ENCODE results near the gene SACM1L.
"Not testable (repeated sequence)": the region's sequence is repeated elsewhere in the genome, so short reads cannot be mapped to it uniquely, and the experiment has no call there.

SACM1L gene

DNA sequence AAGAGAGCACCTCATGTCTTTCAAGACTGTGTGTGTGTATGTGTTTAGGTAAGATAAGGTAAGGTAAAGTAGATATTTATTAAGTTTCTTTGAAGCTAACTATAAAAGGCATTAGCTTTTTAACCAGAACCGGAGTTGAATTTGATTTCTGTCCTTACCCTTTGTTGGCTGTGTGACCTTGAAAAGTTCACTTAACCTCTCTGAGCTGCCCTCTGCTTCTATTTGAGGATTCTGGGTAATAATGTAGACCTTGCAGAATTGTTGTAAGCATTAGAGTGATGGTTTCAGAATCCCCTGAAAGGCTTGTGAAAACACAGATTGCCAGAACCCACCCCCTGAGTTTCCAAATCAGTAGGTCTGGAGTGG lies 21.6 kb upstream of the SACM1L start:
- DNase-seq, result no peak

DNA sequence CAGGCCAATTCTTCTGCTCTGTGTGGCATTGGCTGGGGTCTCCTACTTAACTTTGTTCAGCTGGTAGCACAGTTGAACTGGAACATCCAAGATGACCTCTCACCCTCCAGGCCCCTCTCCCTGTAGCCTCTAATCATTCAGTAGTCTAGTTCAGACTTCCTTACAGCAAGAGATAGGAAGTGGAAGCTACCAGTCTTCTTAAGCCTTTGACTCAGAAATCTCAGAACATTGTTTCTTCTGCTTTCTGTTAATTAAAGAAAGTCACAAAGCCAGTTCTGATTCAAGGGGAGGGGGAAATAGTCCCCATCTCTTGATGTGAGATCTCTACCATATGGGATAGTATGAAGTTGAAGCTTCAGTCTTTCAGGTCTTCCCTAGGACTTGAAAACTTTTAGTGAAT lies 18.8 kb upstream of the SACM1L start:
- DNase-seq, result no peak

DNA sequence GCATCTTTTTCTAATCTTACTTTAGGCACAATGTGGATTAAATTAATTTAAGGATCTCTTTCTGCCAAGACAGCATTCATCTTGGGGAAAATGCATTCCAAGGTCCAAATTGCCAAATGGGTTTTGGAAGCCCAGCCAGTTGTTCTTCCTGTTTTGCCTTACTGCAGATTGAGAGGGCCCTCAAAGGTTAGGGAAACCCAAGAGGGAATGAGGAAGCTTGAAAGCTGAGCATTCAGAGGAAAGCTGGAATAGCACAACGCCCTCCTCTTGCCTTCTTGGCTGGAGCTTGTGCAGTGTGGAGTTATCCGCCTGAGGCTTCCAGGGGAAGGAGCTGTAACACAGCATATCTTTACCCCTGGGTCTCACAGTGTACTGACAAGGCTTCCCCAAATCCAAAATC lies 18.2 kb upstream of the SACM1L start:
- DNase-seq, result no peak

DNA sequence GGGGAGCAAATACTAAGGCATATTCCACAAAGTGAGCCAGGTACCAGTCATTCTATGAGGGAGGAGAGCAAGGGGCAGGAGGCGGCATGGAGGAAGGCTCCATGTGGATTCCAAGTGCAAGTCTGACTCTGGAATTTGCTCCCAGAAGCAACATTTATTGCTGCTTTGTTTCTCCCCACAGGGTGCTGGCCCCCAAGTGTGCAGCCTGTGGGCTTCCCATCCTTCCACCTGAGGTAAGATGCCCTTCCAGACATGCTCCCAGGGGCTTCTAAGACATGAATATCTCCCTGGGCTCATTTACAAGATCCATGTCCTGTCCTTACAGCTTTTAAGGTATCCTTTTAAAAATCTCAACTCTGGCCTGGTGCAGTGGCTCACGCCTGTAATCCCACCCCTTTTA lies 15.9 kb upstream of the SACM1L start:
- DNase-seq, result no peak

DNA sequence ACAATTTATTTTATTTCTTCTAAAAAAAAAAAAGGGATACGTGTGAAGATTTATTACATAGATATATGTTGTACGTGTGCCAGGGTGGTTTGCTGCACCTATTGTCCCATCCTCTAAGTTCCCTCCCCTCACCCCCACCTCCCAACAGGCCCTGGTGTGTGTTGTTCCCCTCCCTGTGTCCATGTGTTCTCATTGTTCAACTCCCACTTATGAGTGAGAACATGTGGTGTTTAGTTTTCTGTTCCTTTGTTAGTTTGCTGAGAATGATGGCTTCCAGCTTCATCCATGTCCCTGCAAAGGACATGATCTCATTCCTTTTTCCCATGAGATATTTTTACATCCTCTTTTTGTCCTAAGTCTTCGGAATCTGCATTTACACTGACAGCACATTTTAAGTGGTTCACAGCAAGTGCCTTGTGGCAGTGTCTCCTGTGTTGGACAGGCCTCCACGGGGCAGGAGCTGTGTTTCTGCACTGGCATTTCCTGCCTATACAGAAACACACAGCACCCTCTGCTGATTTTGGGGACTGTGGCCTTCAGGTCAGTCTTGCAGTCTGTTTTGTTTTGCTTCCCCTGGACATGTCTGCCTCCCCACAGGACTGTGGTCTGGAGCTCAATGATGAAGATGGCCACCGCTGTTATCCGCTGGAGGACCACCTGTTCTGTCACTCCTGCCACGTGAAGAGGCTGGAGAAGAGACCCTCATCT lies 12.7 kb upstream of the SACM1L start:
- DNase-seq, result no peak

DNA sequence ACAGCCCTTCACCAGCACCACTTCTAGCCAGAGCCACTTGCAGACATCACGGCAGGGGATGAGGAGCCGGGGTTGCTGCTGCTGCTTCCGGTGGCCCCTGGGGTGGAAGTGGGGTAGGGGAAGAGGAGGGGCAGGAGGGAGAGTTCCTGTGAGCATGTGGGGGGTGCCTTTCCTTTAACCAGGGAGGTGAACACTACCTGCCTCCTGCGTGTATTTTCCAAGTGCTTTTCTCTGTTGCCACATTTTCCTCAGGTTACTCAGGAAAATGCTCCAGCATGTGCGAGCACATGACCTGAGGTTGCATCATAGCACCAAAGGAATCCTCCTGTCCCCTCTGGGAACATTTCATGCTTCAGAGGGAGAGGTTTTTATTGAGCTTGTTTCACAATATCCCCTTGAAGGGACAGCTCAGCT lies 12.2 kb upstream of the SACM1L start:
- DNase-seq, result no peak

DNA sequence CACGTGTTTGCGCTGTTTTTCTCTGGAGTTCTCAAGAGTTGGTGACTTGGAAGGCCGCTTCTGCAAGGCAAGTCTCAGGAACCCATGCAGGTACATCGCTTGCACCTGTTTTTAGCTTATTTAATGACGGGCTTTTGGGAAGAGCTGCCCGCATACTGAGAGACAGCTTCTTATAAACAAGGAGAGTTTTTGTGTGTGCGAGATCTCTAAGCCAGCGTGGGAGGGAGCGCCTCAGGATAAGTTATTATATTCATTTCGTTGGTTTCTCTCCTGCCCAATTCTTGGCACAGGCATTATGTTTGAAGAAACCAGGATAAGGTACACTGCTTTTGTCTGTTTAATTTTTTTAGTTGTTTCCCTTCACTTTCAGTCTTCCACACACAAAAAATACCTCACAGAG lies 11.4 kb upstream of the SACM1L start:
- no peak for DNase-seq

DNA sequence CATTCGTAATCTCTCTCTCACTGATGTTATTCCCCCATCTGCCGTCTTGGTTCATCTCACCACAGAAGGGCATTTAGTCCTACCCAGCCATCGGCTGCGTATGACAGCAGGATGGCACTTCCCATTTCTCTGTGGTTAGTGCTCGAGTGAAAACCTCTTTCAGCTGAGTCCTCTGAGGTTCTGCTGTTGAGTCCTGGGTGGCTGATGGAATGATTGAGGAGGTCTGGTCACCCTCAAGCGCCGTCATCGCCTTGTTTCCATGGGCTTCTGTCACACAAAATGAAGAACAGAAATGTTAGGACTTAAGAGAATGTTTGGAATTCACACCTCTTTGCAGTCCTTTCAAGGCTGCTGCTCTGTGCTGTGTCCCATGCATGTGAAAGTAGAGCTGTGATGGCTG lies 9.4 kb upstream of the SACM1L start:
- DNase-seq, result no peak

DNA sequence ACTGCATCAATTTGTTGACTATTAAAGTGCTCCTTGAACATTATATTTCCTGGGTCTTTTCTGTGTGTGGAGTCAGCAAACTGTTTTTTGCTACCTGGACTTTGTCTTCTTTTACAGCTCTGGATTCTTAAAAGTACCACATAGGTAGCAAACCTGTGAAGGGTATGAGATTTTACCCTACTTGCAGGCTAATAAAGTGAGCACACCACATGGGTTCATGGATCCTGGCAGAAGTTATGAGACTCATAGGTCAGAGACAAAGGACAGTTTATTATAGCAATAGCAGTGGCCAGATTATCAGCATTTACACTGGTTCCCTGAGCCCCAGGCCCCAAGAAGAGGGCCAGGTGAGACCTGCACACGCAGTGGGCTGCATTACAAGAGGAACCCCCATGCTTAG lies 8.0 kb upstream of the SACM1L start:
- no peak for DNase-seq

DNA sequence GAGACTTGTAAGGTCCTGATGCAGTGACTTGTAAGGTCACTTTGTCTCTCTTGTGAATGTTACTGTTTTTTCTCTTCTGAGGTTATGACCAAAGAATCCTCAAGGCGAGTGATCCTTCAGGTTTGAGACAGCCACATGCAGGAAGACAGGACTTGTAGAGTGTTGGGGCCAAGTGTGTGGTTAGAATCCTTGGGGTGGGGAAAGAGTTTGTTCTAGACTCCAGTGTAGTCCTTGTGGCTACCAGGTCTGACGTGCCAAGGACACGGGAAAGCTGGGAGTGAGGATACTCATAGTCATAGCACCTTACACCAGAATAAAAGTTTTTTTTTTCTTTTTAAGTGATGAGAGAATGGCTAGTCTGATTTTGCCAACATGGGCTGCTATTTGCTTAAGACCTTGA lies 7.3 kb upstream of the SACM1L start:
- DNase-seq, result no peak

DNA sequence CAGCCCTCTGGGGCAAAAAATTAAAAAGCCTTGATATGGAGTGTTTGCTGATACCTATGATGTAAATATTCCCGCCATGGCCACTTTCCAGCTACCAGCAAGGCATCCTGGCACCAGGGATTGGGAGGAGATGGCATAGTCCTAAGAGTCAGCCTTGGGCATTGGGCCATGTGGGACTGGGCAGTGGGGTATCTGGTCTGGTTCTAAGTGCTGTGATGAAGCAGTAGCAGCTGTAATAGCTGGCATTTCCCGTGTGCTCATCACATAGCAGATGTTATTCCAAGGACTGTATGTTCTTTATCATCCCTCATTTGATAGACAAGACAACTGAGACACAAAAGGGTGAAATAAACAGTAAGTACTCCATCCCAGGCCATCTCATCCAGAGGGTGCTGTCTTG lies 6.9 kb upstream of the SACM1L start:
- DNase-seq, result peak; percentile 3

DNA sequence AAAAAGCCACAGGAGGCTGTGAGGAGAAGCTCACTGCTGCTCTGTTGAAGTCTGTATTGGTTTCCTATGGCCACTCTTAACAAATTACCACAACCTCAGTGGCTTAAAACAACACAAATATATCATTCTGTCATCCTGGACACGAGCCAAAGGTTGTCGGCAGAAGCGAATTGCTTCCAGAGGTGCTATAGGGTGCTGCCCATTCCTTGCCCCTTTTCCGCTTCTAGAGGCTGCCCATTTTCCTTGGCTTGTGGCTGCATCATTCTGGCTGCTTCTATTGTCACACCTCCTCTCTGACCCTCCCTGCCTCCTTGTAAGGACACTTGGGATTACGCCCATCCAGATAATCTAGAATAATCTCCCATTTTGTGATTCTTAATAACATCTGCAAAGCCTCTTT lies 6.4 kb upstream of the SACM1L start:
- DNase-seq, result no peak

DNA sequence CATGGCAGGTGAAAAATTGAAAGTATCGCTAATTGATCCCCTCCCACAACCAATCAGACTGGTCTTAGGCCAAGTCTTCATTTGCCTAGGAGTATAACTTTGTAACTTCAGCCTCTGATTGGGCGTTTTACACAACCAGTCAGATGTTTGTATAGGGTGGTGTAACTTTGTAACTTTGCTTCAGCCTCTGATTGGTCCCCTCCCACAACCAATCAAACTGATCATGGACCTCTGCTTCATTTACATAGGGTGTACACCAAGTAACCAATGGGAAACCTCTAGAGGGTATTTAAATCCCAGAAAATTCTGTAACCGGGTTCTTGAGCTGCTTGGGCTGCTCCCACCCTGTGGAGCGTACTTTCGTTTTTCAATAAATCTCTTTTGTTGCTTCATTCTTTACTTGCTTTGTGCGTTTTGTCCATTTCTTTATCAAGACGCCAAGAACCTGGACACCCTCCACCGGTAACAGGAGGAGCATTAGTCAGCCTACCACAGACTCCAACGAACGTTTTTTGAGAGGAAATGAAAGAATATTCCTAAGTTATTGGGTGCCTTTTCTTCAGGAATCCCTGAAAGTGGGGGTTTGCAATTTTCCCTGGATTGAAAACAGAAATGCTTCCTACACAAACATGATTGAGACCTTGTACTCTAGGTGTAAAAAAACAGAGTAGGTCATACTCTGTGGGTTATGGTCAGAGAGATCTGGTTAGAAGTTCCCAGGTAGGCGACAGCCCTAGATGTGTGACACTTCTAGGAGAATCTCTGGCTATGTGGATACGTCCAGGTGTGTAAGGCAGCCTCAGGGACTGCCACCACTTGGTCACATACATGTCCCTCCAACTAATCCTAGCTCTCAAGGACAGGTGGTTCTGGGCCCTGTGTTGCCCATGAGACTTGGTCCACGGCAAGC lies 5.5 kb upstream of the SACM1L start:
- DNase-seq, result no peak

DNA sequence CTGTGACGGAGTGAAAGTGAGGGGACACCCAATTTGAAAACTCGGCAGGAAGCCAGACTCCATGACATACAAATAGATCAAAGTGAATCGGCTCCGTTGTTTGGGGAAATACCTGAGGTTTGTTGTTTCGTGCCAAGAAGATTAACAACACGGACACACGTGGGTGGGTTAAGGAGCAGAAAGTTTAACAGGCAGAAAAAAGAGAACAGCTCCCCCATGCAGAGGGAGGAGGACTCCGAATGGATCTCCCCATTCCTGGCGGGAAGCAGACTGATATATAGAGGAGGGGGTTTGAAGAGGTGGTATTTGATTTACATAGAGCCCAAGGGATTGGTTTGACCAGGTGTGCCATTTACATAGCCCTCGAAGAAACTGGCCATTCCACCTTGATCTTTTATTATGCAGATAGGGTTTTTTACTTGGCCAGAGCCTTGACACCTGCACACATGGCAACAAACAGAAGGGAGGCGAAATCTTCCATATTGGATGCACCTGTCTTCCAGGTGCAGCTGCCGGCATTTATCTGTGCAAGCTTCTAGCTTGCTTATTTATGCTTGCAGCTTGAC lies 4.8 kb upstream of the SACM1L start:
- DNase-seq, result no peak

DNA sequence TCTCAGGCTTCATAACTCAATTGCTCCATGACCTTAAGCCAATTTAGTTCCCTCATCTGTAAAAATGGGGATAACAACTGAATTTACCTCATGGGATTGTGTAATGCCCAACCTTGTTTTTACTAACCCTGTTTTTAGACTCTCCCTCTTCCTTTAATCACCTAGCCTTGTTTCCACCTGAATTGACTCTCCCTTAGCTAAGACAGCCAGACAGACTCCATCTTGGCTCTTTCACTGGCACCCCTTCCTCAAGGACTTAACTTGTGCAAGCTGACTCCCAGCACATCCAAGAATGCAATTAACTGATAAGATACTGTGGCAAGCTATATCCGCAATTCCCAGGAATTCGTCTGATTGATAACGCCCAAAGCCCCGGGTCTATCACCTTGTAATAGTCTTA lies 3.5 kb upstream of the SACM1L start:
- DNase-seq, result not testable (repeated sequence)

DNA sequence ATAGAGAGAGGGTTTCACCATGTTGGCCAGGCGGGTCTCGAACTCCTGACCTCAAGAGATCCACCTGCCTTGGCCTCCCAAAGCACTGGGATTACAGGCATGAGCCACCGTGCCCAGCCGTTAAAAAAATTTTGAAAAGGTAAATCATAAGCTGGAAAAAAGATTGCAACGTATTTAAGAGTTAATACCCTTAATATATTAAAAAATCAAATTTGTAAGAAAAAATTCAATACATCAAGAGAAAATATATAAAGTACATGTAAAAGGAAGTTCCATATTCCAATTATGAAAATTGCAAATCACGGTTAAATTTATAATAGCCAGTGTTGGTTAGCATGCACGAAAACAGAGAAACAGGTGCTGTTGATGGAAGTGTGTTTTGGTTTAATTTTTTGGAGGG lies 2.3 kb upstream of the SACM1L start:
- no peak for DNase-seq

DNA sequence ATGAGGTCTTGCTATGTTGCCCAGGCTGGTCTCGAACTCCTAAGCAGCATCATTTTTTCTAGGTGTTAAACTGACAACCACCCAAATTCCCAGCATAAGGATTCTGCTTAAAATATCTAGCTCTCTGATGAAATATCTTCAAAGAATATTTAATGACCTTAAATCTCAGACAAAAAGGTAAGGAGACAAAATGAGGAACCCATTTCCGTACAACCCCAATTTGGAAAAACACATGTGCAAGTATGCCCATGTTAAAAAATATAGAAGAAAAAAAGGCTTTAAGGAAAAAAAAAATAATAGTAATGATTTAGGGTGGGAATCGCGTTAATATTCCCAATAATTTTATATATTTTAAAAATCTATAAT lies 1.4 kb upstream of the SACM1L start:
- no peak for DNase-seq

DNA sequence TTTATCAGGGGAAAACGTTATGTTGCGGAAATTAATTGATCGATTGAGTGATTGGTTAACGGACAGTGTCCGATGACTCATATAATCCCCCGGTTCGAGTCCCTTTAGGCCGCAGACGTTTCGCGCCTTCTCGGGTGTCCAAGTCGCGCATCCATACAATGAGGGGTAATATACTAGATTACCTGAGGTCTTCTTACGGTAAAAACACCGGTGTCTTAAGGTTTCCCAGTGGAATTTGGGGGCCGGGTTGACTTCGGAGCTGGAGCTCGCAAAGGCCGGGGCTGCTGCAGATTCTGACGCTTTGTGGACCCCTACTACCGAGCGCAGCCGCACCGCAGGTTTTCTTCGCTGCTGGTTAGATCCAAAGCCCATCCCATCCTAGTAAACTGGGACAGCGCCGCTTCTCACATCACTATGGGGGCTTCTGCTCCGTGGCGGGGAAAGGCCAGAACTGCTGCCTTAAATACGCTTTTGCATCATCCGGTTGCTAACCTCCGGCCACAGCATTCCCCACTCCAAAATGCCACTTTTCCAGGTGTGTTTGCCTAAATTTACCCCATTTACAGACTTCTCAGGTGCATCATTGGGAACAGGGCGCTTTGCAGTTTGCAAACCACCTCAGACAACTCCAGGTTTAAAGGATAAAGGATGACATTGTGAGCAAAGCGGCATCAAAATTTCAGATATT lies 858 bp upstream of the SACM1L start:
- DNase-seq, result peak; percentile 79

DNA sequence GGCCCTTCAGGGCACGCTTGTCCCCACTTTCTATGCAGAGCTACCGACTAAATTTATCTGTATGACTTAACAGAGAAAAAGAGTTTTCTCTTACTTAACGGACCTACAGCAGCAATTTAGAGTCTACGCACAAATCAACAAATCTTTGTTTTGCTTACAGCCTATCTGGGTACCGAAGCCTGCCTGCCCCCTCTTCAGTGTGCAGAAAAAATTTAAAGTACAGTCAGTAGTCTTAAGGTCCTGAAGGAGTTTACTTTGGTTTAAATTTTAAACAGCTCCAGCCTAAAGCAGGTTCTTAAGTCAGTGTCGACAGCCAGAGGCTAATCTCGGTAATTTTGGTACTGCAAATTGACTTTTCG lies 570 bp downstream of the SACM1L start:
- DNase-seq, result peak; percentile 27

DNA sequence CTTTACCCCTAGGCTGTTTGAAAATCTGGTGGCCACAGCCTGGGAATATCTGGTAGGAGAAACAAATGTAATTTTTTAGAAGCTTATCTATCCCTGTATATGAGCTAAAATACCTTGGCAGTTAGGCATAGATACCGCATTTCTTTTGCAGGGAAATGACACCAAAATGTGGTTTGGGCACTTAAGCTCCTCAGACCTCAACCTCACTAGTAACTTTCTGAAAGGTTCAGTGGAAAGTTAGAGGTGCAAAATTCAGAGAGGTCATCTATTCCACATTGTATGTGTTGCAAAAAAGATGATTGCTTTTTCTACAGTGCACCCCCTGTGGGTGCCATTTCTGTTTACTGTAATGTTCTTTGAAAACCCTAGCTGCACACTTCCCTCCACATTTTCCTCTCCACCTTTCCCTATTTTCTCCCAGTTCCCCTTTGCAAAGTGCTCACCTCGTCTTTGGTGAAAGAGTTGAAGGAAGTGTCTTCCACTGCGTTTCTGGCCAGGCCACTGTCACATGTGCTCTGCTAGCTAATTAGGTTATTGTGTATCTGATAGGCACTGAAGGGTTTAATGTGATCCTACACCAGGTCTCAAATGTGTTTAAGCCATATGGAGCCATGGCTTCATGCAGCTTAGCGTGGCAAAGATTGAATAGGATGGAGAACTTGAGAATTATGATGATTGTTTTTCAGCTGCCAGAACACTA lies 1.3 kb downstream of the SACM1L start:
- peak; percentile 19 for DNase-seq

DNA sequence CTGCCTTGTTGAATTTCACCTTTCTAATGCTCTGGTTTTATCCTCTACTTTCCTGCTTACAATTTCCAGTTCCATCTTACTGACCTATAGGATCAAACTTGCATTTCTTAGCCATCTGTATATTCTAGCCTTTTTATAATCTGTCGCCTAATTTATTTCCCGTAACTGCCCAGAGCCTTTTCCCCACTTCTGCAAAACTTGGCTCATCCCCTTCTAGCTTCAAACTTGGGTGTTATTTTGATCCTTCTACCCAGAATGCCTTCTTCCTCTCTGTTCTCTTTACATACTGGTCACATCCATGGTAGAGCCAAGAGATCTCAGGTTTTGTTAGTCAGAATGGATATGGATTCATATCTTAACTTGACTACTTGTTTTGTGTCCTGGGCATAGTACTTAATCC lies 2.6 kb downstream of the SACM1L start:
- no peak for DNase-seq

DNA sequence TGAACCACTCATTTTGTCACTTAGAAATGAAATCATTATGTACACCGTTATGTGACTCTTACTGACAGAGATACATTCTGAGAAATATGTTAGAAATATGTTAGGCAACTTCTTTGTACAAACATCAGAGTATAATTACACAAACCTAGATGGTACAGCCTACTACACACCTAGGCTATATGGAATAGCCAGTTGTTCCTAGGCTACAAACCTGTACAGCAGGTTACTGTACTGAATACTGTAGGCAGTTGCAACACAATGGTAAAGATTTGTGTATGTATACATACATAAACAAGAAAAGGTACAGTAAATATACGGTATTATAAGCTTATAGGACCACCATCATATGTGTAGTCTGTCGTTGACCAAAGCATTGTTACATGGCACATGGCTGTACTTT lies 3.7 kb downstream of the SACM1L start:
- no peak for DNase-seq

DNA sequence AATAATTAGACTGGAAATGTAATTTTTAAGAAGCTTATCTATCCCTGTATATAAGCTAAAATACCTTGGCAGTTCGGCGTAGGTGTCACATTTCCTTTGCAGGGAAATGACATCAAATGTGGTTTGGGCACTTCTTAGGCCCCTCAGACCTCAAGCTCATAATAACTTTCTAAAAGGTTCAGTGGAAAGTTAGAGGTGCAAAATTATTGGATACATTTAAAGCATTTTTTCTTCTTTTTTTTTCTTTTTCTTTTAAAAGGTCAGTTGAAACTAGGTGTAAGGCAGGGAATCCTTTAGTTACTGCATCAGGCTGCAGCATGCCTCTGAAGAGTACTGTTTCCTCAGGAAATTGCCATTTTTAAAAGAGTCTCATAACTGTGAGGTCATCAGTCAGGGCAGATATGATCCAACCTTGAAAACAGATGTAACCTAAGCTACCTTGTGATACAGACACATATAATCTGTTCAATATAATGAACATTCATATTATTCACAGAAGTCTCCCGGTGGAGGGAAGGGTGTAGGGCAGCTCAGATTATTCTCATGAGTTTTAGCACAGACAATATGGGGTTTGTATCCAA lies 4.8 kb downstream of the SACM1L start:
- DNase-seq, result no peak

Measured in NCI-H2029 treated with DMSO at 0.1 percent for 48 hours (cell line).